GM23338 (cell line): ENCODE measurements around the gene CCR4. TPM values are rescaled to one million over a fixed set of nuclear protein-coding genes. Genes with fewer than 3 reads are reported as not detected.

Experiments
- ATAC-seq: fragments of 200-7000 bp; cut with Tn5 transposase; 3 replicates; pipeline ENCODE4 v1.9.1; 2020
- DNase-seq: peaks from one replicate; pipeline ENCODE4 v3.0.0-alpha.2; 2015; ENCODE audit warnings: low spot score
- H2AFZ ChIP-seq: fragments of 200-600 bp; sonication (generic); 2 replicates; pipeline ENCODE4 v1.8.0; 2016; ENCODE audit warnings: antibody characterized with exemption, mild to moderate bottlenecking, moderate library complexity
- H3F3A ChIP-seq: fragments of 200-600 bp; sonication (generic); replicated peaks from 2 replicates; pipeline ENCODE4 v1.8.0; 2017; ENCODE audit warnings: antibody characterized with exemption, mixed run types, low read depth
- H3K27ac ChIP-seq: fragments of 200-600 bp; sonication (generic); 2 replicates; pipeline ENCODE4 v1.6.1; 2016; ENCODE audit warnings: low read depth
- H3K27me3 ChIP-seq: fragments of 200-600 bp; sonication (generic); 2 replicates; pipeline ENCODE4 v1.8.0; 2016; ENCODE audit warnings: mild to moderate bottlenecking, mixed run types, moderate library complexity; ENCODE audit not compliant: insufficient read depth
- H3K36me3 ChIP-seq: fragments of 200-600 bp; sonication (generic); 2 replicates; pipeline ENCODE4 v1.8.0; 2016; ENCODE audit warnings: mild to moderate bottlenecking; ENCODE audit not compliant: insufficient read depth
- H3K4me1 ChIP-seq: fragments of 200-600 bp; sonication (generic); 2 replicates; pipeline ENCODE4 v1.8.0; 2016; ENCODE audit warnings: mild to moderate bottlenecking, moderate library complexity; ENCODE audit not compliant: insufficient read depth
- H3K4me2 ChIP-seq: fragments of 200-600 bp; sonication (generic); 2 replicates; pipeline ENCODE4 v1.7.1; 2017; ENCODE audit warnings: mixed run types
- H3K4me3 ChIP-seq: fragments of 200-600 bp; sonication (generic); 2 replicates; pipeline ENCODE4 v1.6.1; 2016; ENCODE audit warnings: mixed run types
- H3K79me2 ChIP-seq: fragments of 200-600 bp; sonication (generic); replicated peaks from 2 replicates; pipeline ENCODE4 v1.8.0; 2017; ENCODE audit warnings: mild to moderate bottlenecking; ENCODE audit not compliant: insufficient read depth
- H3K9me2 ChIP-seq: fragments of 200-600 bp; sonication (generic); 2 replicates; pipeline ENCODE4 v1.8.0; 2017; ENCODE audit not compliant: insufficient read depth
- H4K20me1 ChIP-seq: fragments of 200-600 bp; sonication (generic); replicated peaks from 2 replicates; pipeline ENCODE4 v1.8.0; 2017; ENCODE audit warnings: mild to moderate bottlenecking; ENCODE audit not compliant: insufficient read depth
- H3K27ac Mint-ChIP-seq: 2 replicates; pipeline ENCODE4 v1.8.0; 2020; ENCODE audit warnings: inconsistent platforms, mild to moderate bottlenecking, moderate library complexity, mixed read lengths
- H3K27me3 Mint-ChIP-seq: 3 replicates; pipeline ENCODE4 v1.8.0; 2022; ENCODE audit warnings: low read depth, mild to moderate bottlenecking, moderate library complexity, mixed read lengths, inconsistent platforms; ENCODE audit not compliant: insufficient read depth, poor library complexity
- H3K36me3 Mint-ChIP-seq: 3 replicates; pipeline ENCODE4 v1.8.0; 2021; ENCODE audit warnings: low read depth, mild to moderate bottlenecking, inconsistent platforms, moderate library complexity, mixed read lengths
- H3K4me1 Mint-ChIP-seq: 3 replicates; pipeline ENCODE4 v1.8.0; 2020; ENCODE audit warnings: mild to moderate bottlenecking, inconsistent platforms, mixed read lengths
- H3K4me3 Mint-ChIP-seq: 3 replicates; pipeline ENCODE4 v1.8.0; 2021; ENCODE audit warnings: moderate library complexity, mild to moderate bottlenecking, inconsistent platforms, mixed read lengths
- H3K9me3 Mint-ChIP-seq: 3 replicates; pipeline ENCODE4 v1.8.0; 2020; ENCODE audit warnings: moderate library complexity, mild to moderate bottlenecking, inconsistent platforms, mixed read lengths
- ETS1 ChIP-seq: IDR thresholded peaks from 2 replicates; pipeline ENCODE4 v1.6.1; 2016; ENCODE audit warnings: antibody characterized with exemption
- EZH2phosphoT487 ChIP-seq: fragments of 200-600 bp; sonication (generic); IDR thresholded peaks from one replicate; pipeline ENCODE4 v1.8.1; 2018; ENCODE audit warnings: antibody characterized with exemption; ENCODE audit not compliant: unreplicated experiment
- REST ChIP-seq: IDR thresholded peaks from one replicate; pipeline ENCODE4 v1.6.1; 2018; ENCODE audit warnings: antibody characterized with exemption; ENCODE audit not compliant: unreplicated experiment
- STAT1 ChIP-seq: IDR thresholded peaks from one replicate; pipeline ENCODE4 v1.6.1; 2016; ENCODE audit warnings: antibody characterized with exemption; ENCODE audit not compliant: unreplicated experiment
- ZNF114 ChIP-seq: fragments of 250-450 bp; sonication (Bioruptor Pico); IDR thresholded peaks from 2 replicates; pipeline ENCODE4 v1.5.0; 2020; ENCODE audit warnings: mild to moderate bottlenecking, moderate library complexity
- ZNF462 ChIP-seq: fragments of 250-450 bp; sonication (Bioruptor Pico); IDR thresholded peaks from 2 replicates; pipeline ENCODE4 v1.5.0; 2020; ENCODE audit warnings: mild to moderate bottlenecking, moderate library complexity
- polyA plus RNA-seq: library from polyadenylated mRNA; unstranded; fragments of >200 nt; fragmentation: Nextera tagmentation; extraction: Ambion mirVana; gene quantifications from 2 replicates; pipeline ENCODE4 v1.2.1, GENCODE V29; 2016
- total RNA-seq: library from RNA; depleted of rRNA; stranded (reverse); fragments of >200 nt; shearing (Covaris generic); gene quantifications from 2 replicates; pipeline ENCODE4 v1.2.3, GENCODE V29; 2014

Gene CCR4
- total and polyA plus RNA-seq, 2 experiments from 2014 or later, result 0.10 to 0.35 TPM

- no peak overlapping the region for H2AFZ ChIP-seq
- no peaks in the 10 kb centered on the region for H3F3A ChIP-seq
- Mint-ChIP-seq H3K9me3 (no peaks in the 10 kb centered on the region), H3K4me3 (no peak overlapping the region), H3K27ac (no peak overlapping the region), H3K36me3 (no peaks in the 10 kb centered on the region; the same call in 2 of the 3 replicates), H3K27me3 (peaks cover 2% of the 10 kb centered on the region), H3K4me1 (peaks cover 5% of the 10 kb centered on the region)
- ATAC-seq (no peak), DNase-seq (no peak)
- no peaks in the 10 kb centered on the region for H3K27me3 ChIP-seq
- no peaks in the 10 kb centered on the region for H3K79me2 ChIP-seq
- no peak overlapping the region; the same call in 1 of the 2 replicates for H3K27ac ChIP-seq
- no peak overlapping the region for H3K4me3 ChIP-seq
- H3K4me1 ChIP-seq, result no peaks in the 10 kb centered on the region
- H3K9me2 ChIP-seq, result no peaks in the 10 kb centered on the region
- no peaks in the 10 kb centered on the region for H4K20me1 ChIP-seq
- no peak overlapping the region for H3K4me2 ChIP-seq
- TF ChIP-seq ZNF462 (no peak), REST (no peak), EZH2phosphoT487 (no peak), ETS1 (no peak), STAT1 (no peak), ZNF114 (CRISPR knock-in tag) (no peak)
- no peaks in the 10 kb centered on the region for H3K36me3 ChIP-seq
These were observed 43.7 kb downstream of the CCR4 start for GRCh38 chr3:32995098-32995497.
